HG03565 (cell line): Measurements from ENCODE around the gene ANKEF1.
"Not testable (repeated sequence)": the region's sequence is repeated elsewhere in the genome, so short reads cannot be mapped to it uniquely, and the experiment has no call there.

Experiments
- ATAC-seq: cut with Tn5 transposase; IDR thresholded peaks from one replicate; pipeline ENCODE4 v1.9.1; 2021; ENCODE audit warnings: mild to moderate bottlenecking, moderate library complexity; ENCODE audit not compliant: unreplicated experiment

Gene ANKEF1

GRCh38 chr20:10031451-10032215 is 3.2 kb upstream of the ANKEF1 start:
- ATAC-seq = not testable (repeated sequence)

- not testable (repeated sequence) for ATAC-seq
Observed at GRCh38 chr20:10032269-10032668, 2.5 kb upstream of the ANKEF1 start.

GRCh38 chr20:10033905-10034650 is 709 bp upstream of the ANKEF1 start:
- no peak for ATAC-seq

GRCh38 chr20:10036321-10036720 is 1.5 kb downstream of the ANKEF1 start:
- not testable (repeated sequence) for ATAC-seq

- no peak for ATAC-seq
Observed at GRCh38 chr20:10040070-10040975, 5.5 kb downstream of the ANKEF1 start.

- ATAC-seq = no peak
Observed at GRCh38 chr20:10042086-10042485, 7.3 kb downstream of the ANKEF1 start.

GRCh38 chr20:10047427-10047826 is 12.6 kb downstream of the ANKEF1 start:
- ATAC-seq = no peak

GRCh38 chr20:10051185-10051584 is 16.4 kb downstream of the ANKEF1 start:
- ATAC-seq = no peak

GRCh38 chr20:10059006-10059405 is 24.2 kb downstream of the ANKEF1 start:
- ATAC-seq = no peak

GRCh38 chr20:10060226-10060625 is 25.4 kb downstream of the ANKEF1 start:
- peak; percentile 84 for ATAC-seq

- no peak for ATAC-seq
Observed at GRCh38 chr20:10061641-10062040, 26.9 kb downstream of the ANKEF1 start.

GRCh38 chr20:10063482-10063881 is 28.7 kb downstream of the ANKEF1 start:
- no peak for ATAC-seq

GRCh38 chr20:10064611-10065010 is 29.8 kb downstream of the ANKEF1 start:
- no peak for ATAC-seq

GRCh38 chr20:10065154-10065833 is 30.5 kb downstream of the ANKEF1 start:
- no peak for ATAC-seq

- ATAC-seq = no peak
Observed at GRCh38 chr20:10067321-10067720, 32.5 kb downstream of the ANKEF1 start.

GRCh38 chr20:10074513-10074912 is 39.7 kb downstream of the ANKEF1 start:
- ATAC-seq = peak; percentile 66

- no peak for ATAC-seq
Observed at GRCh38 chr20:10075606-10076005, 40.8 kb downstream of the ANKEF1 start.

- no peak for ATAC-seq
Observed at GRCh38 chr20:10076126-10077080, 41.6 kb downstream of the ANKEF1 start.

GRCh38 chr20:10077081-10077471 is 42.3 kb downstream of the ANKEF1 start:
- ATAC-seq = no peak

- no peak for ATAC-seq
Observed at GRCh38 chr20:10077886-10078285, 43.1 kb downstream of the ANKEF1 start.
